ENCODE results near the gene HS6ST3.

DNA sequence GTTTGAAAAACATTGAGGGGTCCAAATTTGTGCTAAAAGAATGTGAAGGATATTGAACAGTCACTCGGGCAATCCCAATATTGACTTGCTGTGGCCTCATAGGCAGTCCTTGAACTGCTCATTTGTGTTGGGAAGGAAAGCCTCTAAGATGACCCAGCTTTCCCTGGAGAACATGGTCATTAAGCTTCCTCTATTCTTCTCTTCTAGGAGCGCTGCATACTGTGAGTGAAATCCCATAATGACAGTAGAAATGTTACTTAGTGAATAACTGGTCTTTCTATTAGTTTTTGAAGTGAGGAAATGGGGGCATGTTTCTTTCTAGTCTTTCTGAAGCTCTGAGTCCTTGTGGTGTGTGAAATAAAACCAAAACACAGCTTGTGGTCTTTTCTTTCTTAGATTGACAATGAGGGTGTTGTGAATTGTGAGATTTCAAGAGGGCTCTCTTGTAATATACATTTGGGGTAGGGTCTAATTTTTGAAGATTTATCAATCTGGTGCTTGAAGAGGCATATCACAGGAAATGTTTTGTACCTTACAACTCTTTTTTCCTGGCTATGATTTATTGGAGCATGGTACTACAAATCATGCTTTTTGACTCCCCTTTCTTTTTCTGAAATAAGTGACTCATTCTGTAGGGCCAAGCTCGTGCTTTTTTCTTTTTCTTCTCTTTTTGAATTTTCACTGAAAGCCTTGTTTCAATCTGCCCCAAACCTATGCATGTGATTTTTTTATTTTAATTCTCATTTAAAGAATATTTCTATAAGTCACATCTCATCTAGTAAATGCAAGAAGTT, 653.6 kb downstream of the HS6ST3 start:
- no peak for TF ChIP-seq BRCA1 (IDR thresholded peaks at IDR 0.05)
- TF ChIP-seq BRCA1 (CRISPR knock-in tag; IDR thresholded peaks at IDR 0.05) = no peak
- TF ChIP-seq, protein P1, sequence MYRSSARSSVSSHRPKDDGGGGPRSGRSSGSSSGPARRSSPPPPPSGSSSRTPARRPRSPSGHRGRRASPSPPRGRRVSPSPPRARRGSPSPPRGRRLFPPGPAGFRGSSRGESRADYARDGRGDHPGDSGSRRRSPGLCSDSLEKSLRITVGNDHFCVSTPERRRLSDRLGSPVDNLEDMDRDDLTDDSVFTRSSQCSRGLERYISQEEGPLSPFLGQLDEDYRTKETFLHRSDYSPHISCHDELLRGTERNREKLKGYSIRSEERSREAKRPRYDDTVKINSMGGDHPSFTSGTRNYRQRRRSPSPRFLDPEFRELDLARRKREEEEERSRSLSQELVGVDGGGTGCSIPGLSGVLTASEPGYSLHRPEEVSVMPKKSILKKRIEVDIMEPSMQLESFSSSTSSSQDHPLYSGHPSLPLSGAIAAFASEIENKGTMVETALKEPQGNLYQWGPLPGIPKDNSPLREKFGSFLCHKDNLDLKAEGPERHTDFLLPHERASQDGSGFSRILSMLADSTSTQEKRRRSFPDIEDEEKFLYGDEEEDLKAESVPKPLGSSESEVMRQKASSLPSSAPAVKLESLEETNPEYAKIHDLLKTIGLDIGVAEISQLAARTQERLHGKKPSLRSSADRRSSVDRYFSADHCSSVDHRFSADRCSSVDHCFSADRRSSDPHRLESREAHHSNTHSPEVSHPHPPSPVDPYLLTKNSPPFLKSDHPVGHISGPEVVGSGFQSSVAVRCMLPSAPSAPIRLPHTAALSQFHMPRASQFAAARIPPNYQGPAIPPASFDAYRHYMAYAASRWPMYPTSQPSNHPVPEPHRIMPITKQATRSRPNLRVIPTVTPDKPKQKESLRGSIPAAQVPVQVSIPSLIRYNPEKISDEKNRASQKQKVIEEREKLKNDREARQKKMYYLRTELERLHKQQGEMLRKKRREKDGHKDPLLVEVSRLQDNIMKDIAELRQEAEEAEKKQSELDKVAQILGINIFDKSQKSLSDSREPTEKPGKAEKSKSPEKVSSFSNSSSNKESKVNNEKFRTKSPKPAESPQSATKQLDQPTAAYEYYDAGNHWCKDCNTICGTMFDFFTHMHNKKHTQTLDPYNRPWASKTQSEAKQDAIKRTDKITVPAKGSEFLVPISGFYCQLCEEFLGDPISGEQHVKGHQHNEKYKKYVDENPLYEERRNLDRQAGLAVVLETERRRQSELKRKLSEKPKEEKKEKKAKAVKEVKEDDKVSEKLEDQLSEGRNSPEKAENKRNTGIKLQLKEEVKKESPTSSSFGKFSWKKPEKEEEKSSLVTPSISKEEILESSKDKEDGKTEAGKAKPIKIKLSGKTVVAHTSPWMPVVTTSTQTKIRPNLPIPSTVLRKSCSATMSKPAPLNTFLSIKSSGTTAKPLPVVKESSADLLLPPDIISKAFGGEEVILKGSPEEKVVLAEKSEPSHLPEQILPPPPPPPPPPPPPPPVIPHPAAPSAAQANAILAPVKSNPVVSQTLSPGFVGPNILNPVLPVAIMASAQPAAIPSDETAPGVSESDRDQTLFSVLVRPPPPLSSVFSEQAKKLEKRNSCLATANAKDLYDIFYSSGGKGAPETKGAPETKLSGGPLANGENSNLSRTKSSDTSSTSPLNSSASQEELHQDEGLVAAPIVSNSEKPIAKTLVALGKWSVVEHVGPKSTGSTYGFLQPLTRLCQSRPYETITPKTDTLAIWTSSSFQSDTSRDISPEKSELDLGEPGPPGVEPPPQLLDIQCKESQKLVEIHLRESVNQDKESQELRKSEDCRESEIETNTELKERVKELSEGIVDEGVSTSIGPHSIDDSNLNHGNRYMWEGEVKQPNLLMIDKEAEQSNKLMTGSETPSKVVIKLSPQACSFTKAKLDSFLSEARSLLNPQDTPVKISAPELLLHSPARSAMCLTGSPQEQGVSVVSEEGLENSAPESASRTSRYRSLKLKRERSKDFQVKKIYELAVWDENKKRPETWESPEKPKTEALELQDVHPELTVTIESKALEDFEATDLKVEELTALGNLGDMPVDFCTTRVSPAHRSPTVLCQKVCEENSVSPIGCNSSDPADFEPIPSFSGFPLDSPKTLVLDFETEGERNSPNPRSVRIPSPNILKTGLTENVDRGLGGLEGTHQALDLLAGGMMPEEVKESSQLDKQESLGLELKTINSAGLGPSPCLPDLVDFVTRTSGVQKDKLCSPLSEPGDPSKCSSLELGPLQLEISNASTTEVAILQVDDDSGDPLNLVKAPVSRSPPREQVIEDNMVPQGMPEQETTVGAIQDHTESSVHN (IDR thresholded peaks at IDR 0.05; ENCODE audit: borderline replicate concordance in 1 of 2, low read depth in 1 of 2) = no peak
- no peak for TF ChIP-seq POLR2A (conservative IDR thresholded peaks at IDR 0.05)
- TF ChIP-seq, protein P2, sequence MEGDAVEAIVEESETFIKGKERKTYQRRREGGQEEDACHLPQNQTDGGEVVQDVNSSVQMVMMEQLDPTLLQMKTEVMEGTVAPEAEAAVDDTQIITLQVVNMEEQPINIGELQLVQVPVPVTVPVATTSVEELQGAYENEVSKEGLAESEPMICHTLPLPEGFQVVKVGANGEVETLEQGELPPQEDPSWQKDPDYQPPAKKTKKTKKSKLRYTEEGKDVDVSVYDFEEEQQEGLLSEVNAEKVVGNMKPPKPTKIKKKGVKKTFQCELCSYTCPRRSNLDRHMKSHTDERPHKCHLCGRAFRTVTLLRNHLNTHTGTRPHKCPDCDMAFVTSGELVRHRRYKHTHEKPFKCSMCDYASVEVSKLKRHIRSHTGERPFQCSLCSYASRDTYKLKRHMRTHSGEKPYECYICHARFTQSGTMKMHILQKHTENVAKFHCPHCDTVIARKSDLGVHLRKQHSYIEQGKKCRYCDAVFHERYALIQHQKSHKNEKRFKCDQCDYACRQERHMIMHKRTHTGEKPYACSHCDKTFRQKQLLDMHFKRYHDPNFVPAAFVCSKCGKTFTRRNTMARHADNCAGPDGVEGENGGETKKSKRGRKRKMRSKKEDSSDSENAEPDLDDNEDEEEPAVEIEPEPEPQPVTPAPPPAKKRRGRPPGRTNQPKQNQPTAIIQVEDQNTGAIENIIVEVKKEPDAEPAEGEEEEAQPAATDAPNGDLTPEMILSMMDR (IDR thresholded peaks at IDR 0.05 in 2 of 3, conservative IDR thresholded peaks at IDR 0.05 in 1 of 3; ENCODE audit: insufficient read depth in 2 of 3, low read depth in 1 of 3, low read length in 3 of 3) = no peak
- TF ChIP-seq, protein P3, sequence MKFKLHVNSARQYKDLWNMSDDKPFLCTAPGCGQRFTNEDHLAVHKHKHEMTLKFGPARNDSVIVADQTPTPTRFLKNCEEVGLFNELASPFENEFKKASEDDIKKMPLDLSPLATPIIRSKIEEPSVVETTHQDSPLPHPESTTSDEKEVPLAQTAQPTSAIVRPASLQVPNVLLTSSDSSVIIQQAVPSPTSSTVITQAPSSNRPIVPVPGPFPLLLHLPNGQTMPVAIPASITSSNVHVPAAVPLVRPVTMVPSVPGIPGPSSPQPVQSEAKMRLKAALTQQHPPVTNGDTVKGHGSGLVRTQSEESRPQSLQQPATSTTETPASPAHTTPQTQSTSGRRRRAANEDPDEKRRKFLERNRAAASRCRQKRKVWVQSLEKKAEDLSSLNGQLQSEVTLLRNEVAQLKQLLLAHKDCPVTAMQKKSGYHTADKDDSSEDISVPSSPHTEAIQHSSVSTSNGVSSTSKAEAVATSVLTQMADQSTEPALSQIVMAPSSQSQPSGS (CRISPR knock-in tag; IDR thresholded peaks at IDR 0.05) = no peak
- TF ChIP-seq ATF7 (IDR thresholded peaks at IDR 0.05) = no peak
- no peak for TF ChIP-seq SMARCA4 (IDR thresholded peaks at IDR 0.05)
- TF ChIP-seq SETDB1 (IDR thresholded peaks at IDR 0.05; ENCODE audit: low read length) = no peak
- no peak for TF ChIP-seq HNRNPUL1 (IDR thresholded peaks at IDR 0.05; ENCODE audit: low read length)
- TF ChIP-seq NFIC (IDR thresholded peaks at IDR 0.05) = no peak
- no peak for TF ChIP-seq EZH2 (IDR thresholded peaks at IDR 0.05; ENCODE audit: borderline replicate concordance, low read depth, low read length)
